ENCODE data around the gene ZNF831.

GRCh38 chr20:59161721-59162120 is 1.9 kb upstream of the ZNF831 start:
- TF ChIP-seq CTCF (IDR thresholded peaks at IDR 0.05) (no peak), POLR2A (IDR thresholded peaks at IDR 0.05) (no peak)
